Testis (tissue), 3 donors: Measurements from ENCODE around the gene LILRA1. TPM values are rescaled to one million over a fixed set of nuclear protein-coding genes. Genes with fewer than 3 reads are reported as not detected.
"Not testable (repeated sequence)": the region's sequence is repeated elsewhere in the genome, so short reads cannot be mapped to it uniquely, and the experiment has no call there.

Source experiments
- DNase-seq: peaks from one replicate; pipeline ENCODE4 v3.0.0-alpha.2; 2019
- H3K27ac ChIP-seq, 2 donors: fragments of 200-600 bp; sonication (generic); one replicate each; pipeline ENCODE4 v1.5.1; 2019
- H3K27me3 ChIP-seq: fragments of 200-600 bp; sonication (generic); one replicate; pipeline ENCODE4 v1.5.1; 2019
- H3K36me3 ChIP-seq: fragments of 200-600 bp; sonication (generic); one replicate; pipeline ENCODE4 v1.5.1; 2017; ENCODE audit warnings: low read depth; ENCODE audit errors: missing control alignments
- H3K4me1 ChIP-seq: fragments of 200-600 bp; sonication (generic); one replicate; pipeline ENCODE4 v1.5.1; 2019
- H3K4me3 ChIP-seq, 2 donors: fragments of 200-600 bp; sonication (generic); one replicate each; pipeline ENCODE4 v1.5.1; 2017 to 2019
- H3K9me3 ChIP-seq: fragments of 200-600 bp; sonication (generic); one replicate; pipeline ENCODE4 v1.5.1; 2017
- POLR2A ChIP-seq: fragments of 450-650 bp; IDR thresholded peaks from one replicate; pipeline ENCODE4 v1.6.1; 2017; ENCODE audit warnings: antibody characterized with exemption, mild to moderate bottlenecking, moderate library complexity
- WGBS, 2 donors: methylation state at CpG; one replicate each; pipeline ENCODE4 v1.1.5; 2018; 5-methylcytosine and 5-hydroxymethylcytosine counted together
- intact Hi-C: fragments of 100-400 bp; cut with DNase I; formaldehyde crosslinking; loops from one replicate; pipeline ENCODE4 v1.15.1; 2023; ENCODE audit warnings: low total_unique reads
- polyA plus RNA-seq: library from polyadenylated mRNA; stranded (reverse); fragments of 350-450 nt; fragmentation: Illumina TruSeq; extraction: RNeasy Lipid Tissue Mini Kit (QIAGEN cat#74804); gene quantifications from one replicate; pipeline ENCODE4 v1.2.3, GENCODE V29; 2014; ENCODE audit warnings: low read depth, low replicate concordance; ENCODE audit not compliant: insufficient read depth
- total RNA-seq, 2 donors: library from RNA; depleted of rRNA; stranded (reverse); fragments of >200 nt; gene quantifications; one replicate each; pipeline ENCODE4 v1.2.3, GENCODE V29; 2016
- TF ChIP-seq, protein P1 (sequence below), 3 experiments: fragments of 450-650 bp in 2 of 3; fragments of 200-600 bp in 1 of 3; sonication (generic) in 1 of 3; IDR thresholded peaks; one replicate each; pipeline ENCODE4 v1.5.1; 2016 to 2019; ENCODE audit warnings: antibody characterized with exemption in 3 of 3, mild to moderate bottlenecking in 2 of 3, moderate library complexity in 1 of 3

The LILRA1 gene
- total and polyA plus RNA-seq, 3 donors from 2014 or later: 0.50 to 0.62 TPM; not detected in 1

DNA sequence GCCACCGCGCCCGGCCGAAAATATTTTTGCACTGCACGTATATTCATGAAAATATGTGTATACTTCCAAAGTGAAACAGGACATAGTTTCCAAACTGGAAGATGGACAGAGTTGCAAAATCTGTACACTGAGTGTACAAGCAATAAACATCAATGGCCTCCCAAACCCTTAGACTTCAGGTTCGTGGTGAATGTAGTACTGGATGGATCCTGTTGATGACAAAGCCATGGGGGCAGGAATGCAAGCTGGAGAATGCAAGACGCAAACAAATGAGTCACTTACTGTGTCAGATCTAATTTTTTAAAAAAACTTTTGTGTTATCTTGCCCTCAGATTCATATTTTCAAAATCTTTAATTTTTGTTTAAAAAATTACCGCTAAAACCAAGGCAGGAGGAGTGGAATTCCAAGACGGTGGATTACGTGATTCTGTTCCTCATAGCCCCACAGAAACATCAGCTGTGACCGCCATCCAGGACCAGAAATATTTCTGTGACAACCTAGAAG lies 32.5 kb upstream of the LILRA1 start:
- H3K27me3 ChIP-seq: no peaks in the 10 kb centered on the region
- H3K27ac ChIP-seq: no peak overlapping the region
- TF ChIP-seq POLR2A: no peak
- TF ChIP-seq, protein P1, sequence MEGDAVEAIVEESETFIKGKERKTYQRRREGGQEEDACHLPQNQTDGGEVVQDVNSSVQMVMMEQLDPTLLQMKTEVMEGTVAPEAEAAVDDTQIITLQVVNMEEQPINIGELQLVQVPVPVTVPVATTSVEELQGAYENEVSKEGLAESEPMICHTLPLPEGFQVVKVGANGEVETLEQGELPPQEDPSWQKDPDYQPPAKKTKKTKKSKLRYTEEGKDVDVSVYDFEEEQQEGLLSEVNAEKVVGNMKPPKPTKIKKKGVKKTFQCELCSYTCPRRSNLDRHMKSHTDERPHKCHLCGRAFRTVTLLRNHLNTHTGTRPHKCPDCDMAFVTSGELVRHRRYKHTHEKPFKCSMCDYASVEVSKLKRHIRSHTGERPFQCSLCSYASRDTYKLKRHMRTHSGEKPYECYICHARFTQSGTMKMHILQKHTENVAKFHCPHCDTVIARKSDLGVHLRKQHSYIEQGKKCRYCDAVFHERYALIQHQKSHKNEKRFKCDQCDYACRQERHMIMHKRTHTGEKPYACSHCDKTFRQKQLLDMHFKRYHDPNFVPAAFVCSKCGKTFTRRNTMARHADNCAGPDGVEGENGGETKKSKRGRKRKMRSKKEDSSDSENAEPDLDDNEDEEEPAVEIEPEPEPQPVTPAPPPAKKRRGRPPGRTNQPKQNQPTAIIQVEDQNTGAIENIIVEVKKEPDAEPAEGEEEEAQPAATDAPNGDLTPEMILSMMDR (IDR thresholded peaks at IDR 0.05): no peak
- peak overlapping the region in 1 of 2 donors; percentile 24 for H3K4me3 ChIP-seq
- no peaks in the 10 kb centered on the region for H3K4me1 ChIP-seq
- intact Hi-C loops: no loop called here
- no peak for DNase-seq
- 56 to 74% methylated on average over 11 of the region's 11 CpGs for WGBS, 2 donors
- H3K9me3 ChIP-seq: no peaks in the 10 kb centered on the region
- H3K36me3 ChIP-seq: no peaks in the 10 kb centered on the region

GRCh38 chr19:54561840-54562239 lies 31.6 kb upstream of the LILRA1 start:
- DNase-seq: peak; percentile 24
- Histone ChIP-seq H3K4me1 (no peaks in the 10 kb centered on the region), H3K27ac (no peak overlapping the region), H3K9me3 (no peaks in the 10 kb centered on the region), H3K4me3 (peak overlapping the region; percentile 1 to 24), H3K27me3 (no peaks in the 10 kb centered on the region), H3K36me3 (no peaks in the 10 kb centered on the region)
- intact Hi-C loops: no loop called here
- TF ChIP-seq POLR2A: no peak
- TF ChIP-seq, protein P1 (IDR thresholded peaks at IDR 0.05): no peak
- WGBS, 2 donors: 64 to 67% methylated on average over 14 of the region's 14 CpGs

DNA sequence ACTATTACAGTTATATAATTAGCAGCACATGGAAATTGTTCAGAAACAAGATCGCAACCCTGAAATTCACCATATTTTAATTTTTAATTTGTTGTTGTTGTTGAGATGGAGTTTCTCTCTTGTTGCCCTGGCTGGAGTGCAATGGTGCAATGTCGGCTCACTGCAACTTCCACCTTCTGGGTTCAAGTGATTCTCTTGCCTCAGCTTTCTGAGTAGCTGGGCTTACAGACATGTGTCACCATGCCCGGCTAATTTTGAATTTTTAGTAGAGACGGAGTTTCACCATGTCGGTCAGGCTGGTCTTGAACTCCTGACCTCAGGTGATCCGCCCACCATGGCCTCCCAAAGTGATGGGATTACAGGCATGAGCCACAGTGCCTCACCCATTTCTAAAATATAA lies 30.2 kb upstream of the LILRA1 start:
- H3K4me3 ChIP-seq, H3K9me3 ChIP-seq, H3K36me3 ChIP-seq, intact Hi-C loops, H3K4me1 ChIP-seq, H3K27ac ChIP-seq, DNase-seq, H3K27me3 ChIP-seq: not testable (repeated sequence)
- 61 to 79% methylated on average over 6 of the region's 6 CpGs for WGBS, 2 donors

DNA sequence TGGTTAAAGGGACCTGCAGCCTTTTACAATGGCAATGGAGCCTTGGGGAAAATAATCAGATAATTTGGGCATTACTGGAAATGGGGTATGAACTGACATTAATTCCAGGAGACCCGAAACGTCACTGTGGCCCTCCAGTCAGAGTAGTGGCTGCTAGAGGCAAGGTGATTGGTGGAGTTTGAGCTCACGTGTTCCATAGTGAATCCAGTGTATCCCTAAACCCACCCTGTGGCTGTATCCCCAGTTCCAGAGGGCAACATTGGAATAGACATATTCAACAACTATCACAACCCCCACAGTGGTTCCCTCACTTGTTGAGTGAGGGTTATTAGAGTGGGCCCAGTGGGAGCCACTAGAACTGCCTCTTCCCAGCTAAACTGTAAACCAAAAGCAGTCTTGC lies 23.1 kb upstream of the LILRA1 start:
- H3K4me3 ChIP-seq: no peak overlapping the region
- H3K27ac ChIP-seq: no peak overlapping the region
- H3K36me3 ChIP-seq: no peaks in the 10 kb centered on the region
- no peaks in the 10 kb centered on the region for H3K9me3 ChIP-seq
- TF ChIP-seq, protein P1 (IDR thresholded peaks at IDR 0.05): no peak
- TF ChIP-seq POLR2A: no peak
- H3K27me3 ChIP-seq: no peaks in the 10 kb centered on the region
- WGBS, 2 donors: 73 to 83% methylated on average over 3 of the region's 3 CpGs
- intact Hi-C loops: no loop called here
- H3K4me1 ChIP-seq: no peaks in the 10 kb centered on the region
- DNase-seq: no peak

DNA sequence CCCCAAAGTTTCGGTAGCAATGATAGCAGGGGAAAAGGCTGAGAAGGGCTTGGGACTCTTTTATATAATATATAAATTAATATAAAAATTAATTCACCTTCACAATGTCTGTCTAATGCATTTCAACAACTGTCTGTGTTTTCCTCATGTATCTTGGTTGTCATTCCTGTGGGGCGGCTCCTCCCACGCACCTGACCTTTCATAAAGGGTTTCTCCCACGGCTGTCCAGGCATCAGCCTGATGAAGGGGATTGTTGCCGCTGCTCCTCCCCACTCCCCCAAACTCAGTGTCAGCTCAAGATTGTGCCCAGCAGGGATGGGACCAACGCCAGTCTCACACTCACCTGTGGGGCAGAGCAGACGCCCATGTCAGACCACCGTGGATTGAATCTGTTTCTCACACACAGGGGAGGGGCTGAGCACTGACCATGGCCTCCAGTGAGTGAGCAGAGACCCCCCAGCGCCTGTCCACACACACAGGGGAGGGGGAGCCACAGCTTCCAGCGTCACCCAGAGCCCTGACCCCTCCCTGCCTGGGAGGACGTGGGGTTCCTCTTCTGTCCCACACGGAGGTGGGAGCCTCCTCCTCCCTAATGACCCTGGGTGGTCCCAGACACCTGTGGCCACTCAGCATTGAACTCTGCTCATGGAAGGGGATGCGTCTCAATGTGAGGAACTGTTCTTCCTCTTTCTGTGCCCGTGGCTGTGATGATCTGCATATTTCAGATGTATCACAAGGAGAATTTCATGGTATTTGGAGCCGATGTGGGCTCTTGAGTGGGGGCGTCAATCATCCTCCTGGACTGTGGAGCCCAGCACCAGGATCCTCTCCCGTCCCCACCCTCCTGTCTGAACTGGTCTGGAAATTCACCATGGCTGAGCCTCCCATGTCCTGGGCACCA lies 21.5 kb upstream of the LILRA1 start:
- H3K4me3 ChIP-seq, H3K36me3 ChIP-seq, intact Hi-C loops, DNase-seq, H3K27me3 ChIP-seq, H3K27ac ChIP-seq, H3K9me3 ChIP-seq, H3K4me1 ChIP-seq: not testable (repeated sequence)
- 43 to 80% methylated on average over 10 to 17 of the region's 17 CpGs for WGBS, 2 donors
